GM23338 (cell line): ENCODE data around the gene GPI. TPM values are rescaled to one million over a fixed set of nuclear protein-coding genes. Genes with fewer than 3 reads are reported as not detected.
A peak's percentile ranks its signal among the peaks of the same experiment; 100 is the strongest.

Experiments
- ATAC-seq: fragments of 200-7000 bp; cut with Tn5 transposase; 3 replicates; pipeline ENCODE4 v1.9.1; 2020
- DNase-seq: peaks from one replicate; pipeline ENCODE4 v3.0.0-alpha.2; 2015; ENCODE audit warnings: low spot score
- H2AFZ ChIP-seq: fragments of 200-600 bp; sonication (generic); 2 replicates; pipeline ENCODE4 v1.8.0; 2016; ENCODE audit warnings: antibody characterized with exemption, mild to moderate bottlenecking, moderate library complexity
- H3F3A ChIP-seq: fragments of 200-600 bp; sonication (generic); replicated peaks from 2 replicates; pipeline ENCODE4 v1.8.0; 2017; ENCODE audit warnings: antibody characterized with exemption, mixed run types, low read depth
- H3K27ac ChIP-seq: fragments of 200-600 bp; sonication (generic); 2 replicates; pipeline ENCODE4 v1.6.1; 2016; ENCODE audit warnings: low read depth
- H3K27me3 ChIP-seq: fragments of 200-600 bp; sonication (generic); 2 replicates; pipeline ENCODE4 v1.8.0; 2016; ENCODE audit warnings: mild to moderate bottlenecking, mixed run types, moderate library complexity; ENCODE audit not compliant: insufficient read depth
- H3K36me3 ChIP-seq: fragments of 200-600 bp; sonication (generic); 2 replicates; pipeline ENCODE4 v1.8.0; 2016; ENCODE audit warnings: mild to moderate bottlenecking; ENCODE audit not compliant: insufficient read depth
- H3K4me1 ChIP-seq: fragments of 200-600 bp; sonication (generic); 2 replicates; pipeline ENCODE4 v1.8.0; 2016; ENCODE audit warnings: mild to moderate bottlenecking, moderate library complexity; ENCODE audit not compliant: insufficient read depth
- H3K4me2 ChIP-seq: fragments of 200-600 bp; sonication (generic); 2 replicates; pipeline ENCODE4 v1.7.1; 2017; ENCODE audit warnings: mixed run types
- H3K4me3 ChIP-seq: fragments of 200-600 bp; sonication (generic); 2 replicates; pipeline ENCODE4 v1.6.1; 2016; ENCODE audit warnings: mixed run types
- H3K79me2 ChIP-seq: fragments of 200-600 bp; sonication (generic); replicated peaks from 2 replicates; pipeline ENCODE4 v1.8.0; 2017; ENCODE audit warnings: mild to moderate bottlenecking; ENCODE audit not compliant: insufficient read depth
- H3K9me2 ChIP-seq: fragments of 200-600 bp; sonication (generic); 2 replicates; pipeline ENCODE4 v1.8.0; 2017; ENCODE audit not compliant: insufficient read depth
- H4K20me1 ChIP-seq: fragments of 200-600 bp; sonication (generic); replicated peaks from 2 replicates; pipeline ENCODE4 v1.8.0; 2017; ENCODE audit warnings: mild to moderate bottlenecking; ENCODE audit not compliant: insufficient read depth
- H3K27ac Mint-ChIP-seq: 2 replicates; pipeline ENCODE4 v1.8.0; 2020; ENCODE audit warnings: inconsistent platforms, mild to moderate bottlenecking, moderate library complexity, mixed read lengths
- H3K27me3 Mint-ChIP-seq: 3 replicates; pipeline ENCODE4 v1.8.0; 2022; ENCODE audit warnings: low read depth, mild to moderate bottlenecking, moderate library complexity, mixed read lengths, inconsistent platforms; ENCODE audit not compliant: insufficient read depth, poor library complexity
- H3K36me3 Mint-ChIP-seq: 3 replicates; pipeline ENCODE4 v1.8.0; 2021; ENCODE audit warnings: low read depth, mild to moderate bottlenecking, inconsistent platforms, moderate library complexity, mixed read lengths
- H3K4me1 Mint-ChIP-seq: 3 replicates; pipeline ENCODE4 v1.8.0; 2020; ENCODE audit warnings: mild to moderate bottlenecking, inconsistent platforms, mixed read lengths
- H3K4me3 Mint-ChIP-seq: 3 replicates; pipeline ENCODE4 v1.8.0; 2021; ENCODE audit warnings: moderate library complexity, mild to moderate bottlenecking, inconsistent platforms, mixed read lengths
- H3K9me3 Mint-ChIP-seq: 3 replicates; pipeline ENCODE4 v1.8.0; 2020; ENCODE audit warnings: moderate library complexity, mild to moderate bottlenecking, inconsistent platforms, mixed read lengths
- CREB1 ChIP-seq: fragments of 250-450 bp; sonication (Bioruptor Pico); IDR thresholded peaks from 2 replicates; pipeline ENCODE4 v1.5.0; 2020; ENCODE audit warnings: low read depth, mild to moderate bottlenecking, moderate library complexity
- EZH2 ChIP-seq: fragments of 200-600 bp; sonication (generic); IDR thresholded peaks from one replicate; pipeline ENCODE4 v1.8.0; 2017; ENCODE audit warnings: antibody characterized with exemption, mild to moderate bottlenecking, low read depth; ENCODE audit not compliant: unreplicated experiment
- EZH2phosphoT487 ChIP-seq: fragments of 200-600 bp; sonication (generic); IDR thresholded peaks from one replicate; pipeline ENCODE4 v1.8.1; 2018; ENCODE audit warnings: antibody characterized with exemption; ENCODE audit not compliant: unreplicated experiment
- STAT1 ChIP-seq: IDR thresholded peaks from one replicate; pipeline ENCODE4 v1.6.1; 2016; ENCODE audit warnings: antibody characterized with exemption; ENCODE audit not compliant: unreplicated experiment
- polyA plus RNA-seq: library from polyadenylated mRNA; unstranded; fragments of >200 nt; fragmentation: Nextera tagmentation; extraction: Ambion mirVana; gene quantifications from 2 replicates; pipeline ENCODE4 v1.2.1, GENCODE V29; 2016
- total RNA-seq: library from RNA; depleted of rRNA; stranded (reverse); fragments of >200 nt; shearing (Covaris generic); gene quantifications from 2 replicates; pipeline ENCODE4 v1.2.3, GENCODE V29; 2014
- TF ChIP-seq, protein P1 (sequence below): fragments of 250-450 bp; sonication (Bioruptor Pico); IDR thresholded peaks from 2 replicates; pipeline ENCODE4 v1.5.0; 2020; ENCODE audit warnings: mild to moderate bottlenecking, moderate library complexity
- TF ChIP-seq, protein P2 (sequence below): IDR thresholded peaks from one replicate; pipeline ENCODE4 v1.6.1; 2018; ENCODE audit warnings: antibody characterized with exemption; ENCODE audit not compliant: unreplicated experiment
- TF ChIP-seq, protein P3 (sequence below), 2 experiments: fragments of 200-600 bp in 1 of 2; sonication (generic) in 1 of 2; conservative IDR thresholded peaks; 2 replicates each; pipeline versions ENCODE4 v1.5.1 to v1.6.1; 2016 to 2017; ENCODE audit warnings: antibody characterized with exemption in 2 of 2, low read depth in 2 of 2, mild to moderate bottlenecking in 2 of 2, moderate library complexity in 1 of 2

GPI gene
- total and polyA plus RNA-seq, 2 experiments from 2014 or later: 136 to 327 TPM

DNA sequence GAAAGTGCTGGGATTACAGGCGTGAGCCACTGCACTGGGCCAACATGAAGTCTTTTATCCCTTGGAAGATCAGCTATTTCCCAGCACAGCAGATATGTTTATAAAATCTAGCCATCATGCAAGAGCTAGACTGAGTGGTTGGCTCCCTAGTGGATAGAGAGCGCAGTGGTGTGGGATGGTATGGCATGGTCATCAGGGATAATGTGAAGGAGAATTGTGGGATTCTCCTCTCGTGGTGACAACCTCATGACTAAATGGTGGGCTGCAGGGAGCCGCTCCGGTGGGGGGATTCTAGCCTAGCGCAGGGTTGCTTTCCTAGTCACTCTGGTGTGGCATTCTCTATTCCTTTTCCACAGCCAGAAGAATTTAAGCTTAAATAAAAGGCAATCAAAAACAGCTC lies 43.3 kb upstream of the GPI start:
- no peak overlapping the region for H2AFZ ChIP-seq
- H4K20me1 ChIP-seq: peaks cover 3% of the 10 kb centered on the region
- H3K4me2 ChIP-seq: no peak overlapping the region
- H3K27me3 ChIP-seq: no peaks in the 10 kb centered on the region
- TF ChIP-seq CREB1 (no peak), EZH2 (no peak), EZH2phosphoT487 (no peak)
- H3K27me3 Mint-ChIP-seq: peaks cover 7% of the 10 kb centered on the region
- H3K36me3 ChIP-seq: no peaks in the 10 kb centered on the region
- peaks cover 14% of the 10 kb centered on the region for H3K36me3 Mint-ChIP-seq
- no peaks in the 10 kb centered on the region for H3K9me2 ChIP-seq
- DNase-seq: no peak
- no peak overlapping the region for H3K27ac ChIP-seq
- H3F3A ChIP-seq: 0 out of 2 replicates have a peak, but pooled peaks cover 11% of the 10 kb centered on the region
- no peaks in the 10 kb centered on the region for H3K9me3 Mint-ChIP-seq
- no peak overlapping the region for H3K4me3 ChIP-seq
- no peaks in the 10 kb centered on the region for H3K79me2 ChIP-seq
- no peak overlapping the region for H3K4me3 Mint-ChIP-seq
- no peak for ATAC-seq
- H3K27ac Mint-ChIP-seq: no peak overlapping the region
- peaks cover 13% of the 10 kb centered on the region for H3K4me1 ChIP-seq
- peaks cover 22% of the 10 kb centered on the region for H3K4me1 Mint-ChIP-seq

DNA sequence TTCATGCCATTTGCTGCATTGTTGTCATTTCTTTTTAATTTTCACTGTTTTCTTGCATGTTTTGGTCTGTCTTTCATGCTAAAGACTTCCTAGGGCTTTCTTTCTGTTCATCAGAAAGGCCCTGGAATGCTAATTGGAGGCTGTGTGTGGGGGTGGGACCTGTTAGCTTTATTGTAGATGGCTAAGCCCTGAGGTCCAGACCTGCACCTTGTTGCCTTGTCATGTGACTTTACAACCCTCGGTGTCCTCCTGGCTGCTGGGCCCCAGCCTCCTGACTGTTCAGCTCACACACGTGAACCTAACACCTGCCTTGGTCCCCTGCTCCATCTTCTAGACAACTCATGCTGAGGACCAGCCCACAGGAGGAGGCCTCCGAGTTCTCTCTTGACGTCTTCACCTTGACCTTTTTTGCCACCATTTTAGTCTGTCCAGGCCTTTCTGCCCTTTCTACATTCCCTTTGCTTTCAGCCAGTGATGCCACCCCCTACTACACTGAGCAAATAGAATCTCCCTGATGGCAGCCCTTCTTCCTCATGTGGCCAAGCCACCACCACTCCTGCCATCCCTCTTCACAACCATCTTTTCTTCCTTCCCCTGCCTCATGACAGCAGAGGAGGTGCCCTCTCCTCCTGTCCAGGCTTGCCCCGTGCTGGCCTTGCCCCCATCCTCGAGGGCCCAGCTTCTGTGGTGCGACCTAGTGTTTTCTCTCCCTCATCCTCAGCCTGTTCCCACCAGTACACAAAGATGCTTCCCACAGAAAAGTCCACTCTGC lies 41.4 kb upstream of the GPI start:
- Mint-ChIP-seq H3K4me1 (peaks cover 13% of the 10 kb centered on the region), H3K4me3 (peak overlapping the region; percentile 12; the same call in 1 of the 3 replicates), H3K27ac (peak overlapping the region; percentile 69), H3K9me3 (no peaks in the 10 kb centered on the region), H3K36me3 (peaks cover 19% of the 10 kb centered on the region), H3K27me3 (peaks cover 7% of the 10 kb centered on the region)
- Histone ChIP-seq H3K27ac (no peak overlapping the region), H3K79me2 (no peaks in the 10 kb centered on the region), H4K20me1 (peaks cover 3% of the 10 kb centered on the region), H3K27me3 (no peaks in the 10 kb centered on the region), H3K4me1 (peaks cover 13% of the 10 kb centered on the region), H3K9me2 (no peaks in the 10 kb centered on the region), H3K36me3 (no peaks in the 10 kb centered on the region; the same call in 1 of the 2 replicates), H2AFZ (no peak overlapping the region), H3F3A (0 out of 2 replicates have a peak, but pooled peaks cover 6% of the 10 kb centered on the region), H3K4me2 (no peak overlapping the region), H3K4me3 (no peak overlapping the region)
- ATAC-seq (peak; percentile 92), DNase-seq (peak; percentile 44)
- TF ChIP-seq, protein P1, sequence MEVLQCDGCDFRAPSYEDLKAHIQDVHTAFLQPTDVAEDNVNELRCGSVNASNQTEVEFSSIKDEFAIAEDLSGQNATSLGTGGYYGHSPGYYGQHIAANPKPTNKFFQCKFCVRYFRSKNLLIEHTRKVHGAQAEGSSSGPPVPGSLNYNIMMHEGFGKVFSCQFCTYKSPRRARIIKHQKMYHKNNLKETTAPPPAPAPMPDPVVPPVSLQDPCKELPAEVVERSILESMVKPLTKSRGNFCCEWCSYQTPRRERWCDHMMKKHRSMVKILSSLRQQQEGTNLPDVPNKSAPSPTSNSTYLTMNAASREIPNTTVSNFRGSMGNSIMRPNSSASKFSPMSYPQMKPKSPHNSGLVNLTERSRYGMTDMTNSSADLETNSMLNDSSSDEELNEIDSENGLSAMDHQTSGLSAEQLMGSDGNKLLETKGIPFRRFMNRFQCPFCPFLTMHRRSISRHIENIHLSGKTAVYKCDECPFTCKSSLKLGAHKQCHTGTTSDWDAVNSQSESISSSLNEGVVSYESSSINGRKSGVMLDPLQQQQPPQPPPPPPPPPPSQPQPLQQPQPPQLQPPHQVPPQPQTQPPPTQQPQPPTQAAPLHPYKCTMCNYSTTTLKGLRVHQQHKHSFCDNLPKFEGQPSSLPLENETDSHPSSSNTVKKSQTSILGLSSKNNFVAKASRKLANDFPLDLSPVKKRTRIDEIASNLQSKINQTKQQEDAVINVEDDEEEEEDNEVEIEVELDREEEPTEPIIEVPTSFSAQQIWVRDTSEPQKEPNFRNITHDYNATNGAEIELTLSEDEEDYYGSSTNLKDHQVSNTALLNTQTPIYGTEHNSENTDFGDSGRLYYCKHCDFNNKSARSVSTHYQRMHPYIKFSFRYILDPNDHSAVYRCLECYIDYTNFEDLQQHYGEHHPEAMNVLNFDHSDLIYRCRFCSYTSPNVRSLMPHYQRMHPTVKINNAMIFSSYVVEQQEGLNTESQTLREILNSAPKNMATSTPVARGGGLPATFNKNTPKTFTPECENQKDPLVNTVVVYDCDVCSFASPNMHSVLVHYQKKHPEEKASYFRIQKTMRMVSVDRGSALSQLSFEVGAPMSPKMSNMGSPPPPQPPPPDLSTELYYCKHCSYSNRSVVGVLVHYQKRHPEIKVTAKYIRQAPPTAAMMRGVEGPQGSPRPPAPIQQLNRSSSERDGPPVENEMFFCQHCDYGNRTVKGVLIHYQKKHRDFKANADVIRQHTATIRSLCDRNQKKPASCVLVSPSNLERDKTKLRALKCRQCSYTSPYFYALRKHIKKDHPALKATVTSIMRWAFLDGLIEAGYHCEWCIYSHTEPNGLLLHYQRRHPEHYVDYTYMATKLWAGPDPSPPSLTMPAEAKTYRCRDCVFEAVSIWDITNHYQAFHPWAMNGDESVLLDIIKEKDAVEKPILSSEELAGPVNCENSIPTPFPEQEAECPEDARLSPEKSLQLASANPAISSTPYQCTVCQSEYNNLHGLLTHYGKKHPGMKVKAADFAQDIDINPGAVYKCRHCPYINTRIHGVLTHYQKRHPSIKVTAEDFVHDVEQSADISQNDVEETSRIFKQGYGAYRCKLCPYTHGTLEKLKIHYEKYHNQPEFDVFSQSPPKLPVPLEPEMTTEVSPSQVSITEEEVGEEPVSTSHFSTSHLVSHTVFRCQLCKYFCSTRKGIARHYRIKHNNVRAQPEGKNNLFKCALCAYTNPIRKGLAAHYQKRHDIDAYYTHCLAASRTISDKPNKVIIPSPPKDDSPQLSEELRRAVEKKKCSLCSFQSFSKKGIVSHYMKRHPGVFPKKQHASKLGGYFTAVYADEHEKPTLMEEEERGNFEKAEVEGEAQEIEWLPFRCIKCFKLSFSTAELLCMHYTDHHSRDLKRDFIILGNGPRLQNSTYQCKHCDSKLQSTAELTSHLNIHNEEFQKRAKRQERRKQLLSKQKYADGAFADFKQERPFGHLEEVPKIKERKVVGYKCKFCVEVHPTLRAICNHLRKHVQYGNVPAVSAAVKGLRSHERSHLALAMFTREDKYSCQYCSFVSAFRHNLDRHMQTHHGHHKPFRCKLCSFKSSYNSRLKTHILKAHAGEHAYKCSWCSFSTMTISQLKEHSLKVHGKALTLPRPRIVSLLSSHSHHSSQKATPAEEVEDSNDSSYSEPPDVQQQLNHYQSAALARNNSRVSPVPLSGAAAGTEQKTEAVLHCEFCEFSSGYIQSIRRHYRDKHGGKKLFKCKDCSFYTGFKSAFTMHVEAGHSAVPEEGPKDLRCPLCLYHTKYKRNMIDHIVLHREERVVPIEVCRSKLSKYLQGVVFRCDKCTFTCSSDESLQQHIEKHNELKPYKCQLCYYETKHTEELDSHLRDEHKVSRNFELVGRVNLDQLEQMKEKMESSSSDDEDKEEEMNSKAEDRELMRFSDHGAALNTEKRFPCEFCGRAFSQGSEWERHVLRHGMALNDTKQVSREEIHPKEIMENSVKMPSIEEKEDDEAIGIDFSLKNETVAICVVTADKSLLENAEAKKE: no peak
- TF ChIP-seq STAT1: no peak
- TF ChIP-seq, protein P2, sequence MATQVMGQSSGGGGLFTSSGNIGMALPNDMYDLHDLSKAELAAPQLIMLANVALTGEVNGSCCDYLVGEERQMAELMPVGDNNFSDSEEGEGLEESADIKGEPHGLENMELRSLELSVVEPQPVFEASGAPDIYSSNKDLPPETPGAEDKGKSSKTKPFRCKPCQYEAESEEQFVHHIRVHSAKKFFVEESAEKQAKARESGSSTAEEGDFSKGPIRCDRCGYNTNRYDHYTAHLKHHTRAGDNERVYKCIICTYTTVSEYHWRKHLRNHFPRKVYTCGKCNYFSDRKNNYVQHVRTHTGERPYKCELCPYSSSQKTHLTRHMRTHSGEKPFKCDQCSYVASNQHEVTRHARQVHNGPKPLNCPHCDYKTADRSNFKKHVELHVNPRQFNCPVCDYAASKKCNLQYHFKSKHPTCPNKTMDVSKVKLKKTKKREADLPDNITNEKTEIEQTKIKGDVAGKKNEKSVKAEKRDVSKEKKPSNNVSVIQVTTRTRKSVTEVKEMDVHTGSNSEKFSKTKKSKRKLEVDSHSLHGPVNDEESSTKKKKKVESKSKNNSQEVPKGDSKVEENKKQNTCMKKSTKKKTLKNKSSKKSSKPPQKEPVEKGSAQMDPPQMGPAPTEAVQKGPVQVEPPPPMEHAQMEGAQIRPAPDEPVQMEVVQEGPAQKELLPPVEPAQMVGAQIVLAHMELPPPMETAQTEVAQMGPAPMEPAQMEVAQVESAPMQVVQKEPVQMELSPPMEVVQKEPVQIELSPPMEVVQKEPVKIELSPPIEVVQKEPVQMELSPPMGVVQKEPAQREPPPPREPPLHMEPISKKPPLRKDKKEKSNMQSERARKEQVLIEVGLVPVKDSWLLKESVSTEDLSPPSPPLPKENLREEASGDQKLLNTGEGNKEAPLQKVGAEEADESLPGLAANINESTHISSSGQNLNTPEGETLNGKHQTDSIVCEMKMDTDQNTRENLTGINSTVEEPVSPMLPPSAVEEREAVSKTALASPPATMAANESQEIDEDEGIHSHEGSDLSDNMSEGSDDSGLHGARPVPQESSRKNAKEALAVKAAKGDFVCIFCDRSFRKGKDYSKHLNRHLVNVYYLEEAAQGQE: no peak
- TF ChIP-seq, protein P3, sequence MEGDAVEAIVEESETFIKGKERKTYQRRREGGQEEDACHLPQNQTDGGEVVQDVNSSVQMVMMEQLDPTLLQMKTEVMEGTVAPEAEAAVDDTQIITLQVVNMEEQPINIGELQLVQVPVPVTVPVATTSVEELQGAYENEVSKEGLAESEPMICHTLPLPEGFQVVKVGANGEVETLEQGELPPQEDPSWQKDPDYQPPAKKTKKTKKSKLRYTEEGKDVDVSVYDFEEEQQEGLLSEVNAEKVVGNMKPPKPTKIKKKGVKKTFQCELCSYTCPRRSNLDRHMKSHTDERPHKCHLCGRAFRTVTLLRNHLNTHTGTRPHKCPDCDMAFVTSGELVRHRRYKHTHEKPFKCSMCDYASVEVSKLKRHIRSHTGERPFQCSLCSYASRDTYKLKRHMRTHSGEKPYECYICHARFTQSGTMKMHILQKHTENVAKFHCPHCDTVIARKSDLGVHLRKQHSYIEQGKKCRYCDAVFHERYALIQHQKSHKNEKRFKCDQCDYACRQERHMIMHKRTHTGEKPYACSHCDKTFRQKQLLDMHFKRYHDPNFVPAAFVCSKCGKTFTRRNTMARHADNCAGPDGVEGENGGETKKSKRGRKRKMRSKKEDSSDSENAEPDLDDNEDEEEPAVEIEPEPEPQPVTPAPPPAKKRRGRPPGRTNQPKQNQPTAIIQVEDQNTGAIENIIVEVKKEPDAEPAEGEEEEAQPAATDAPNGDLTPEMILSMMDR (conservative IDR thresholded peaks at IDR 0.05; ENCODE audit: low read depth in 2 of 2): no peak
